ENCODE measurements around the gene SYT11. TPM values are rescaled to one million over a fixed set of nuclear protein-coding genes. Genes with fewer than 3 reads are reported as not detected.

Gene SYT11
- total RNA-seq, 1 donor from 2014 or later: 2.3 TPM

- no peak for DNase-seq (ENCODE audit: extremely low spot score, unreplicated experiment)
- peaks cover 22% of the 10 kb centered on the region for H3K27me3 Mint-ChIP-seq
- H3K27ac Mint-ChIP-seq: no peak overlapping the region
- H3K4me3 Mint-ChIP-seq: no peak overlapping the region
- no peak for TF ChIP-seq CTCF (conservative IDR thresholded peaks at IDR 0.05)
- H3K4me1 Mint-ChIP-seq (ENCODE audit: unreplicated experiment): no peaks in the 10 kb centered on the region
- no peaks in the 10 kb centered on the region for H3K9me3 Mint-ChIP-seq
- no peaks in the 10 kb centered on the region for H3K36me3 Mint-ChIP-seq
Observed at GRCh38 chr1:155880251-155880650, 20.9 kb downstream of the SYT11 start.

- DNase-seq (ENCODE audit: extremely low spot score, unreplicated experiment): no peak
- no peak overlapping the region for H3K27ac Mint-ChIP-seq
Observed at GRCh38 chr1:155880950-155881349, 21.6 kb downstream of the SYT11 start.

GRCh38 chr1:155882235-155882634, 22.9 kb downstream of the SYT11 start:
- DNase-seq (ENCODE audit: extremely low spot score, unreplicated experiment): no peak
- no peak for TF ChIP-seq CTCF (conservative IDR thresholded peaks at IDR 0.05)
- Mint-ChIP-seq H3K36me3 (no peaks in the 10 kb centered on the region), H3K4me1 (ENCODE audit: unreplicated experiment) (no peaks in the 10 kb centered on the region), H3K27me3 (peaks cover 22% of the 10 kb centered on the region), H3K9me3 (no peaks in the 10 kb centered on the region), H3K4me3 (no peak overlapping the region), H3K27ac (no peak overlapping the region)

More at GRCh38 chr1:155880950-155881349, 21.6 kb downstream of the SYT11 start:
- Mint-ChIP-seq H3K36me3 (no peaks in the 10 kb centered on the region), H3K4me1 (ENCODE audit: unreplicated experiment) (no peaks in the 10 kb centered on the region), H3K9me3 (no peaks in the 10 kb centered on the region), H3K27me3 (peaks cover 22% of the 10 kb centered on the region), H3K4me3 (no peak overlapping the region)
- no peak for TF ChIP-seq CTCF (conservative IDR thresholded peaks at IDR 0.05)

- Mint-ChIP-seq H3K4me3 (no peak overlapping the region), H3K27me3 (peaks cover 22% of the 10 kb centered on the region), H3K36me3 (no peaks in the 10 kb centered on the region), H3K27ac (no peak overlapping the region), H3K4me1 (ENCODE audit: unreplicated experiment) (no peaks in the 10 kb centered on the region), H3K9me3 (no peaks in the 10 kb centered on the region)
- TF ChIP-seq CTCF (conservative IDR thresholded peaks at IDR 0.05): no peak
- no peak for DNase-seq (ENCODE audit: extremely low spot score, unreplicated experiment)
Observed at GRCh38 chr1:155882766-155883165, 23.4 kb downstream of the SYT11 start.

- Mint-ChIP-seq H3K9me3 (no peaks in the 10 kb centered on the region), H3K4me1 (ENCODE audit: unreplicated experiment) (no peaks in the 10 kb centered on the region), H3K4me3 (no peak overlapping the region), H3K27ac (no peak overlapping the region), H3K36me3 (no peaks in the 10 kb centered on the region), H3K27me3 (peaks cover 22% of the 10 kb centered on the region)
- no peak for TF ChIP-seq CTCF (conservative IDR thresholded peaks at IDR 0.05)
- no peak for DNase-seq (ENCODE audit: extremely low spot score, unreplicated experiment)
Observed at GRCh38 chr1:155884031-155884960, 24.9 kb downstream of the SYT11 start.
